Measurements from ENCODE around the gene TMEM116.
A peak's percentile ranks its signal among the peaks of the same experiment; 100 is the strongest.
"Not testable (repeated sequence)": the region's sequence is repeated elsewhere in the genome, so short reads cannot be mapped to it uniquely, and the experiment has no call there.

TMEM116 gene

DNA sequence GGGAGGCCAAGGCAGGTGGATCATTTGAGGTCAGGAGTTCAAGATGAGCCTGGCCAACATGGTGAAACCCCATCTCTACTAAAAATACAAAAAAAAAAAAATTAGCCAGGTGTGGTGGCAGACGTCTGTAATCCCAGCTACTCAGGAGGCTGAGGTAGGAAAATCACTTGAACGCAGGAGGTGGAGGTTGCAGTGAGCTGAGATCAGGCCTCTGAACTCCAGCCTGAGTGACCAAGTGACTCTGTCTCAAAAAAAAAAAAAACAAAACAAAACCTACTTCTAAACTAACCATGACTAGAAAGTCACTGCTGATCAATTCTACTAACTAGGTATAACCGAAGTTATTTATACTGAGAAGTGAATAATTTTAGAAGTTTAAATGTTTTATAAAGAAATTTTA lies 3.4 kb downstream of the TMEM116 start:
- DNase-seq (ENCODE audit: low spot score) = not testable (repeated sequence)

DNA sequence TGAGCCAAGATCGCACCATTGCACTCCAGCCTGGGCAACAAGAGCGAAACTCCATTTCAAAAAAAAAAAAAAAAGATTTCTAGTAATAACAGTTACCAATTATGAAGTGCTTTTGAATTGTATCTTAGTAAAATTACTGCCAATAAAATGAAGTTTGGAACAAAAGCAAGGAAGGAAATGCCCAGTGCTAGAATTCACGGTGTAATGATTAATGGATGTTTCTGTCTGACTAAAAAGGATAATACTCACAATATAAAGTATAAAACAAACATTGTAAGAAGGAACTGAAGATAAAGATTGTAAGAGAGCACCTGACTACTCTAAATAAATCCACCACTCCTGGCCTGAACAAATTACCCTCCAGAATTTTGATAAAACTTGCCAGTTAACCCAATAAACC lies 4.0 kb downstream of the TMEM116 start:
- no peak for DNase-seq (ENCODE audit: low spot score)

DNA sequence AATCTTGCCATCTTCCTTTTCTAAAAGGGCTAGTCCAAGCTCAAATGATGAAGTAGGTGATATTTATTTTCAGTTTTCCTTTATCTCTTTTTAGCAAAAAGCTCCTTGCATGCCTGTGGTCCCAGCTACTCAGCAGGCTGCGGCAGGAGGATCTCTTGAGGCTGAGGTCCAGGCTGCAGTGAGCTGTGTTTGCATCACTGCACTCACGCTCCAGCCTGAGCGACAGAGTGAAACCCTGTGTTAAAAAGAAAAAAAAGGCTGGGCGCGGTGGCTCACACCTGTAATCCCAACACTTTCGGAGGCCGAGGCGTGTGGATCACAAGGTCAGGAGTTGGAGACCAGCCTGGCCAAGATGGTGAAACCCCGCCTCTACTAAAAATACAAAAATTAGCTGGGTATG lies 5.0 kb downstream of the TMEM116 start:
- no peak for DNase-seq (ENCODE audit: low spot score)

DNA sequence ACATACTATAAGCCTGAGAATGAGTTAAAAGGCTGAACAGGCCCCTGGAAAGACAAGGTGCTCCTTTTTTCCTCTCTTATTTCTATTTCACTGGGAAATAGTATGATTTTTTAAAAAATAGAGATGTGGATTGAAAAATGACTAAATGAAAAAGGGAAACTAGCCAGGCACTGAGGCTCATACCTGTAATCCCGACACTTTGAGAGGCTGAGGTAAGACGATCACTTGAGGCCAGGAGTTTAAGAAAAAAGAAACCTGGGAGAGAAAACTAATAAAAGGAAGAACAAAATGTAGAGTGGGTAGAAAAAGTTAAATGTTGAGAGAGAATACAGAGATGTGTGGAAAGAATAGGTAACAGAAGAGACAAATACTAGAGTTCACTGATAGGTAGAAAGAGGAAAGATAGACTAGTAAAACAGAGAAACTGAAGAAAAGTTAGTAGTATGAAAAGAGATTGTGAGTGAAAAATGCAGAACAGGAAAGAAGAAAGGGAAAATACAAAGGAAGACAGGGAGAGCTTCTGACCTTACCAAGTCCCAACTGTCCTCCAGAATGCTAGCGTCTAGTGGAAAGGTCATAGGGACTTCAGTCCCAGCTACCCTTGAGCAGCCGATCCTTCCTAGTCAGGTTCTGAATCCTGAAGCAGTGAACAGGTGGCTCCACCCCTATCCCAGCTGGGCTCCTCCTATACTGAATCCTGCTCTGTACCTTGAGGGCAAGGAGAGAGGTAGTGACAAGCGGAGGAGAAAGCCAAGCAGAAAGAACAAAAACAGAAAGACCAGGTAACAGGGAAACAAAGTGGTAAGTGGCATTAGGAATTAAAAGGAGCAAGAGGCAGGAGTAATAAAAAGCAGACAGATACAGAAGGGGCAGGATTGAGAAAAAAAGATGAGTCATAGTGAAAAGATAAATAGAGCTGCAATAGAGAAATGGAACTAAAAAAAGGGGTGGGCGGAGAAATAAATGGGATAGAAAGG lies 7.3 kb downstream of the TMEM116 start:
- peak; percentile 43 for DNase-seq (ENCODE audit: low spot score)

DNA sequence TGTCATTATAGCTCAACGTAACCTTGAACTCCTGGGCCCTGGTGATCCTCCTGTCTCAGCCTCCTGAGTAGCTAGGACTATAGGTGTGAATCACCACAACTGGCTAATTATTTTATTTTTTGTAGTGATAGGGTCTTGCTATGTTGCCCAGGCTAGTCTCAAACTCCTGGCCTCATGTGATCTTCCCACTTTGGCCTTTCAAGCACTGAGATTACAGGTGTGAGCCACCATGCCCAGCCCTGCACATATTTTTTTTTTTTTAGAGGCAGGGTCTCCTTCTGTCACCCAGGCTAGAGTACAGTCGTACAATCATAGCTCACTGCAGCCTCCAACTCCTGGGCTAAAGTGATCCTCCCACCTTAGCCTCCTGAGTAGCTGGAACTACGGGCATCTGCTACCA lies 8.9 kb downstream of the TMEM116 start:
- no peak for DNase-seq (ENCODE audit: low spot score)

DNA sequence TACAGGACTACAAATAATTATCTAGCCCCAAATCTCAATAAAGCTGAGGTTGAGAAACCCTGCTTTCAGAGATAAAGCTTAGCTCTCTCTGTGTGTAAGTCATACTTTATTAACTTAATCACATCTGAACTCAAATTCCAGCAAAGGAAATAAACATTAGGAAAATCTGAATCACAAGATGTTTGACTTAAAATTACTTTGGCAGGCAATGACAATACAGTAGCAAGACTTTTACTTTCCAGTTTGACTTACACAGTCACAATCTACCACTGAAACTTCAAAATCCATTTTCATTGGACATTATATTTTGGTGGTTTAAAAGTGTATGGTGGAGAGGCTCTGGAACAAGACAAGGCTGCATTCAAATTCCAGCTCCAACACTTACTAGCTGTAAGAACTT lies 11.4 kb downstream of the TMEM116 start:
- DNase-seq (ENCODE audit: low spot score) = no peak

DNA sequence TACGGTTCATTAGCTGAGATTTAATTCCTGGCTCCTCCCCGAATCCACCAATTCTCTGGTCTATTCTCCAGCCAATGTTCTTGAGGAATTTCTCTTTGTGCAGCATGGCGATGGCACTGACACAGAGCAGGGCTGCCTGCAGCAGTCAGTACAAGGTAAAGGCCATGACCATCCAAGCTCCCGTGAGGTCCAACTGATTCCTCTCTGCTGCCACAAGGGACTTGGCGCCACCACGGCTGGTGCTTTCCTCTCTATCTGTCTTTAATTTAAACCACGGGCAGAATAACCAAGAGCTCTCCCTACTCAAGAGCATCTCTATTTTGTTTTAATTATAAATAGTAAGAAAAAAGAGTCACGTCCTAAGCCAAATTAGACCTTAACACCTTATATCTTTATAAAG lies 12.1 kb downstream of the TMEM116 start:
- no peak for DNase-seq (ENCODE audit: low spot score)

DNA sequence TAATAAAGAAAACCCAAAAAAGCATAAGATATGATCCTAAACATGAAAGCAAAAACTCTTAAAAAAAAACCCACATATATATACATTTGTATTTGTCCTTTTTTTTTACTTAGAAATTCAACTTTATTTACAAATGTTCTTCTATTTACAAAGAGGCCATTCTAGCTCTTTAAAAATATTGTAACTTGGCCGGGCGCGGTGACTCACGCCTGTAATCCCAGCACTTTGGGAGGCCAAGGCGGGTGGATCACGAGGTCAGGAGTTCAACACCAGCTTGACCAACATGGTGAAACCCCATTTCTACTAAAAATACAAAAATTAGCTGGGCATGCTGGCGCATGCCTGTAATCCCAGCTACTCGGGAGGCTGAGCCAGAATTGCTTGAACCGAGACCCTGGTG lies 13.8 kb downstream of the TMEM116 start:
- not testable (repeated sequence) for DNase-seq (ENCODE audit: low spot score)

DNA sequence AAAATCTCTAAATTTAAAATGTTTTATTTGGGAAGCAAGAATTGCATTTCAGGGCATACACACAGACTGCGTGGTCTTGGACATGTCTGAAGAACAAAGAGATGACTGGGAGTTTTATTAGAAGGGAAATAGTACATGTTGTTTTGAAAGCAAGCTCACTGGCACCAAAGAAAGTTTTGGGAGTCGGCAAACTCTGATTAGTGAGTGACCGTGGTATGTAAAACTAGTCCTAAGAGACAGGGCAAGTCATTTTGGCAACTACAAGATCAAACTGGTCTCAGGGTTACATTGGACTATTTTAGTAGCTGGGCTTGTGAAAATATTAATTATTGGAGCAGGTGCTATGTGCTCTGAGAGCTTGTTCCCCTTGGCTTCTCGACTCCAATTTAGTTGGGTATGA lies 14.9 kb downstream of the TMEM116 start:
- no peak for DNase-seq (ENCODE audit: low spot score)

DNA sequence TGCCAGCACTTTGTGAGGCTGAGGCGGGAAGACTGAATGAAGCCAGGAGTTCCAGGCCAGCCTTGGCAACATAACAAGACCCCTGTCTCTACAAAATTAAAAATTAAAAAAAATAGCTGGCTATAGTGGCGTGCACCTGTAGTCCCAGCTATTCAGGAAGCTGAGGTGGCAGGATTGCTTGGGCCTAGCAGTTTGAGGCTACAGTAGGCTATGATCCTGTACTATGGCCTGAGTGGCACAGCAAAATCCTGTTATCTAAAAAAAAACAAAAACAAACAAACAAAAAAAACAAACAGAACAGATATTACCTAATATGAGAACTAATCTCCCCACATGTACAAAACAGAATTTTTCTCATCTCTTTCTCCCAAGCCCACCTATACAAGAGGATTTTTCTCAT lies 15.7 kb downstream of the TMEM116 start:
- no peak for DNase-seq (ENCODE audit: low spot score)

DNA sequence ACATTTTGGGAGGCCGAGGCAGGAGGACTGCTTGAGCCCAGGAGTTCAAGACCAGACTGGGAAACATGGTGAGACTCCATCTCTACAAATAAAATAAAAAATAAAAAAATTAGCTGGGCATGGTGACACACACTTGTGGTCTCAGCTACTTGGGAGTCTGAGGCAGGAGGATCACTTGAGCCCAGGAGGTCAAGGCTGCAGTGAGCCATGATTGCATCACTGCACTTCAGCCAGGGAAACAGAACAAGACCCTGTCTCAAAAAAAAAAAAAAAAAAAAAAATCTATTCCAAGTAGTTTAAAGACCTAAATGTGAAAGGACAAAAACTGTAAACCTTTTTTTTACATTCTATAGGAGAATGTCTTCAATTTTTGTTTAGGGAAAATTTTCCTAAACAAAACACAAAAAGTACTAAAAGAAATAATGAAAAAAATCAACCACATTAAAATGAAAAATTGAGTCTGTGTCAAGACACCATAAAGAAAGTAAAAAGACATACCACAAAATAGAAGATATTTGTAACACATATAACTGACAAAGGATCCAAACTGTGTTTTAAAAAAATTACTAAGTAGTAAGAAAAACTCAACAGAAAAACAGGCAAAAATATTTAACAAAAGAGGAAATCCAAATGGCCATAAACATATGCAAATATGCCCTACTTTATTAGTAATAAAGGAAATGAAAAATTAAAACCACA lies 17.0 kb downstream of the TMEM116 start:
- no peak for DNase-seq (ENCODE audit: low spot score)

DNA sequence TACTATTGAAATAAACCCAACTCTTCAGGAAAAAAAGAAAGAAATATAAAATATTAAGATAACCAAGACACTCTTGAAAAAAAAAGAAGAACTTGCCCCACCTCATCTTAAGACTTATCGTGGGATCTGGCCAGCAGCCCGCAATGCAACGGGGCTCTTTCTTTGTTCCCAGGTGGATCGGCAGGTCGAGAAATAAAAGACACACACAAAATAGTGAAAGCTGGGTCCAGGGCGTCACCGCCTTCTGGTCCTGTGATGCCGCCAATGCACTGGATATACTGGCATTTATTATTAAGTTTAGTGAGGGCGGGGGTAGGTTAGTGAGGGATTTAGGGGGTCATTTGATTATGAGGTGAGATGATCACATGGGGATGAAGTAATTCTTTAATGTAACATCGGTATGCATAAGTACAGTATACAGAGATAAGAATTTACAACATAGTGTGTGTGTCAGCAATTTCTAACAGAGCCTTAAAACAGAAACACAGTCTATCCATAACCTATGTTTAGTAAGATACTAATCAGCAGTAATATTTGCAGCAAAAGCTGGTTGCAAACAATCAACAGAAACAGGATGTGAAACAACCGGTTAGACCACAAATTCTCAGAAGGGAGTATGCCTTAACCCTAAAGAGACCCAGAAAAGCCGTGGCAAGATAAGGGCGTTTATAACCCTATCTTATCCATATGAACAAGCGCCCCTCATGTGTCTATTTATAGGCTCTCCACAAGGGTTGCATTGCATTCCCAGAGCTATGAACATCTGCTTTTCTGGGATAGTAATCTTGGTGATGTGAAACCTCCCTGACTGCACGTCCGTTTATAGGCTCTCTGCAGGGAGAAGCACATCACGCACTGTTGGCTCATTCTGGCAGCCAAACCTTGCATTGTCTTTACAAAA lies 18.5 kb downstream of the TMEM116 start:
- not testable (repeated sequence) for DNase-seq (ENCODE audit: low spot score)

DNA sequence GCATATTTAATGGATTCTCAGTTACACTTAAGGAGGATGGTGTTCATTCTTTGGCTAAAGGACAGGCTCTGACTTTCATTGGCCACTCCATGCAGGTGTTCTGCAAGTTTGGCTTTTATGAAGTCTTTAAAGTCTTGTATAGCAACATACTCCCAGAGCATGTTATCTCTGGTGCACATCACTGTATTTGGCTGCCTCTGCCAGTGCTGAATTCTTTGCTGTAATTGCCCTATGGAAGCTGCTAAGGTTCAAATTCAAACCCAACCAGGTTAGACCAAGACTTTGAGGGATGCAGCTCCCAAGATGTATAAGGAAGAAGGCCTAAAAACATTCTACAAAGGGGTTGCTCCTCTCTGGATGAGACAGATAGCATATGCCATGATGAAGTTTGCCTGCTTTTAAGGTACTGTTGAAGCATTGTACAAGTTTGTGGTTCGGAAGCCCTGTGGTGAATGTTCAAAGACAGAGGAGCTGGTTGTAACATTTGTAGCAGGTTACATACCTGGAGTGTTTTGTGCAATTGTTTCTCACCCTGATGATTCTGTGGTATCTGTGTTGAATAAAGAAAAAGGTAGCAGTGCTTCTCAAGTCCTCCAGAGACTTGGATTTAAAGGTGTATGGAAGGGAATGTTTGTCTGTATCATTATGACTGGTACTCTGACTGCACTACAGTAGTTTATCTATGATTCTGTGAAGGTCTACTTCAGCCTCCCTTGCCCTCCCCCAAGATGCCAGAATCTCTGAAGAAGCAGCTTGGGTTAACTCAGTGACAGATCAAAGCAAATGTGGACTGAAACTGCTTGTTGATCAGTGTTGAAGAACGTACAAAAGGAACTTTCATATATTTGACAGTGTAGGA lies 19.4 kb downstream of the TMEM116 start:
- no peak for DNase-seq (ENCODE audit: low spot score)

DNA sequence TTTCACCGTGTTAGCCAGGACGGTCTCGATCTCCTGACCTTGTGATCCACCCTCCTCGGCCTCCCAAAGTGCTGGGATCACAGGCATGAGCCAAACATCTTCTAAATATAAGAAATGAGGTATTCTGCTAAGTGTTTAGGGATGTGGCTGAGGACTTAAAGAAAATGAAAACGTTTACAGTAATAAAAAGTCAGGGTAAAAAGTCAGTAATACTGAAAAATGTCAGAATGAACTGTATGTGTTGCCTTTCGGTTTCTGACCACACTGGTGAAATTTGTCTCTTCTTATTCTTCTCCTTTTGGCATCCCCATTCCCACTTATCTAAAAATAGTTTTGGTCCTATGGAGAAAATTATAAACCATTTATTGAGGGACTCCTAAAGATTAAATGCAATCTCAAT lies 20.5 kb downstream of the TMEM116 start:
- no peak for DNase-seq (ENCODE audit: low spot score)

DNA sequence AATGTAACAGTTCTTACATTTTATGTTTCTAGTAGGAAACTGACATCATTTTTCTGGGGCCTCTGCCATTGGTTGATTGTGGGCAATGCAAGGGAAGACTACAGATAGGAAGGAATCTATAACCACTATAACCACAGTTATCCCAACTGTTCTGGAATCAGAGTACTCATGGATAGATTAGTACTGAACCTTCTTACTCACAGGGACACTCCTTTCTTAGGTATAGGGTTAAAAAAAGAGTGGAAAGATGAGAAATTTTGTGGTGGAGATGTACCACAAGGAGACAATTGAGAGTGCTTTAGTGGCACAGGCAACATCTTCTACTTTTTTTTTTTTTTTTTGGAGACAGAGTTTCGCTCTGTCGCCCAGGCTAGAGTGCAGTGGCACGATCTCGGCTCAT lies 21.0 kb downstream of the TMEM116 start:
- DNase-seq (ENCODE audit: low spot score) = no peak

DNA sequence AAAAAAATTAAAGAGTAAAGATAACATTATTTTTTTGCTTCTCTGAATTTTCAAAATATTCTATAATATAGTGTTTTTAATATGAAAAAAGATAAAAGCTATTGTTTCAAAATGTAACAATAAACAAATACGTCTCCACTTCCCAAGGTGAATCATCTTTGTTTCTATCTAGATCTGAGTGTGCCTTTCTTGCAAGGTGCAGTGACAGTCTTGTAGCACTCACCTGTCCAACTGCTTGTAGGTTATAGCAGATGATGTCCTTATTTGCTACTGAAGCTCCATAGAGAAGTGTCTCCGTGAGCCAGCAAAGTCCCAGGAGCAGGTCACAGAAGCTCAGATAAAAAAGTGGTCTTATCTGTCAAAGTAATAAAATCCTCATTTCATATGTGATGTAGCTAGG lies 21.4 kb downstream of the TMEM116 start:
- no peak for DNase-seq (ENCODE audit: low spot score)

DNA sequence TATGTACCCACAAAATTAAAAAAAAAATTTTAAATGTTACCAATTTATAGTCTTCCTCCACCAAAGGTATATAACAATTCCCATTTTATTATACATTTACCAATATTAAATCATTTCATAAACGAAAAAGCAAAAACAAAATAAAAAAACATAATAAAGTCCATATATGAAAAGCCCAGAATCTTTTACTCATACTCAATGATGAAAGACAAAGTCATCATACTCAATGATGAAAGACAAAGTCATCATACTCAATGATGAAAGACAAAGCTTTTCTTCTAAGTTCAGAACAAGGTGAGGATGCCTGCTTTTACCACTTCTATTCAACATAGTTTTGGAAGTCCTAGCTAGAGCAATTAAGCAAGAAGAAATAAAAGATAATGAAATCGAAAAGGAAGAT lies 28.1 kb downstream of the TMEM116 start:
- no peak for DNase-seq (ENCODE audit: low spot score)

DNA sequence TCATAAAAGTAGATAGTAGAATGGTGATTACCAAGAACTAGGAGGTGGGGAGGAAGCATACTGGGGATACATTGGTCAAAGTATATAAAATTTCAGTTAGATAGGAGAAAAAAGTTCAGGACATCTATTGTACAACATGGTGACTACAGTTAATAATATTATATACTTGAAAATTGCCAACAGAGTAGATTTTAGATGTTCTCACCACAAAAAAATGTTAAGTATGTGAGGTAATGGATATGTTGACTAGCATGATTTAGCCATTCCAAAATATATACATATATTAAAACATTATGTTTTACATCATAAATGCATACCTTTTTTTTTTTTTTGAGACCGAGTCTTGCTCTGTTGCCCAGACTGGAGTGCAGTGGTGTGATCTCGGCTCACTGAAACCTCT lies 31.0 kb downstream of the TMEM116 start:
- no peak for DNase-seq (ENCODE audit: low spot score)

DNA sequence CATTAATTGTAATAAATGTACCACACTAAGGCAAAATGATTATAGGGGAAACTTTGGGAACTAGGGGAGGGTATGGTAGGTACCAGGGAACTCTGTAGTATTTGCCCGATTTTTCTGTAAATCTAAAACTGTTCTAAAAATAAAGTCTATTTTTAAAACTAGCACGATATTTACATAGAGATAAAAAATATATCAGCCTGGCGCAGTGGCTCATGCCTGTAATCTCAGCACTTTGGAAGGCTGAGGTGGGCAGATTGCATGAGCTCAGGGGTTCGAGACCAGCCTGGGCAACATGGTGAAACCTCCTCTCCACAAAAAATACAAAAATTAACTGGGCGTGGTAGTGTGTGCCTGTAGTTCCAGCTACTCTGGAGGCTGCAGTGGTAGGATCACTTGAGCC lies 32.4 kb downstream of the TMEM116 start:
- DNase-seq (ENCODE audit: low spot score) = no peak

DNA sequence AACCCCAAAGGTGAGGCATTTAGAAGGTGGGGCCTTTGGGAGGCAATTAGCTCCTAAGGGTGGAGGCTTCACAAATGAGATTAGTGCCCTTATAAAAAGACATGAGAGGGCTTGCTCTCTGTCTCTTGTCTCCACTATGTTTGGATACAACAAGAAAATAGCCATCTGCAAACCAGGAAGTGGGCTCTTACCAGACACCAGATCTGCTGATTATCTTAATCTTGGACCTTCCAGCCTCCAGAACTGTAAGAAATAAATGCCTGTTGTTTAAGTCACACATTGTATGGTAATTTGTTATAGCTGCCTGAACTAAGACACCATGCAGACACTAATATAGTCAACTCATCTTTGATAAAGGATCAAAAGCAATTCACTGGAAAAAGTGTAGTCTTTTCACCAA lies 34.4 kb downstream of the TMEM116 start:
- DNase-seq (ENCODE audit: low spot score) = no peak

DNA sequence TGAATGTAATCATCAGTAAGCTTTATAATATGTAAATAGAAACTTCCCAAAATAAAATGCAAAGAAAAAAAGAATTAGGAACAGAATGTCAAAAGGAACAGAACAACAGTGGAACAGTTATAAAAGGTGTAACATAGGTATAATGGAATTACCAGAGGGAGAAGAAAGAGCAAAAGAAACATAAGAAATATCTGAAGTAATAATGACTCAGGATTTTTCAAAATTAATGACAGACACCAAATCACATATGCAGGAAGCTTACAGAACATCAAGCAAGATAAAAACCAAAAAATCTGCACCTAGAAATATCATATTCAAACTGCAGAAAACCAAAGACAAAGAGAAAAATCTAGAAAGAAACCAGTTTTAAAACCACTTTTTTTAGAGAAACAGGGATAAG lies 36.1 kb downstream of the TMEM116 start:
- DNase-seq (ENCODE audit: low spot score) = no peak
